A673 (cell line): ENCODE measurements around the gene SAPCD1. TPM values are rescaled to one million over a fixed set of nuclear protein-coding genes. Genes with fewer than 3 reads are reported as not detected.
"Not testable (repeated sequence)": the region's sequence is repeated elsewhere in the genome, so short reads cannot be mapped to it uniquely, and the experiment has no call there.

ENCODE experiments used
- BruUV-seq: library from RNA; stranded (reverse); fragments of 400-500 nt; replicated peaks from 2 replicates; lab custom pipeline; 2021; lab: Mats Ljungman, UMichigan
- CTCF ChIA-PET: fragments of 300-600 bp; sonication (Branson Sonifier 250); formaldehyde crosslinking; loops from one replicate; lab custom pipeline; 2022; ENCODE audit warnings: antibody characterized with exemption; lab: Charles Lee
- POLR2A ChIA-PET: fragments of 300-600 bp; sonication (Branson Sonifier 250); formaldehyde crosslinking; loops from one replicate; lab custom pipeline; 2022; ENCODE audit warnings: antibody characterized with exemption; ENCODE audit not compliant: low non-redundant PET; lab: Charles Lee
- DNase-seq: peaks from one replicate; pipeline ENCODE4 v3.0.0-alpha.2; 2015; ENCODE audit warnings: low spot score
- H3K27ac ChIP-seq: fragments of 200-600 bp; sonication (generic); 2 replicates; pipeline ENCODE4 v1.5.1; 2016; ENCODE audit warnings: mixed run types, low read depth, mild to moderate bottlenecking, mixed read lengths, antibody characterized with exemption, low read length; ENCODE audit not compliant: poor library complexity, severe bottlenecking
- H3K27me3 ChIP-seq: fragments of 200-600 bp; sonication (generic); replicated peaks from 2 replicates; pipeline ENCODE4 v1.6.1; 2017; ENCODE audit warnings: mixed run types, low read depth, mild to moderate bottlenecking, mixed read lengths, antibody characterized with exemption, low read length; ENCODE audit not compliant: insufficient read depth, poor library complexity
- H3K36me3 ChIP-seq: fragments of 200-600 bp; sonication (generic); 2 replicates; pipeline ENCODE4 v1.6.1; 2016; ENCODE audit warnings: mixed run types, mild to moderate bottlenecking, mixed read lengths, antibody characterized with exemption, low read length; ENCODE audit not compliant: insufficient read depth, poor library complexity, severe bottlenecking
- H3K4me1 ChIP-seq: fragments of 200-600 bp; sonication (generic); 2 replicates; pipeline ENCODE4 v1.6.1; 2017; ENCODE audit warnings: mixed run types, mild to moderate bottlenecking, mixed read lengths, antibody characterized with exemption, low read length; ENCODE audit not compliant: insufficient read depth, poor library complexity, severe bottlenecking
- H3K4me3 ChIP-seq: fragments of 200-600 bp; sonication (generic); 2 replicates; pipeline ENCODE4 v1.5.1; 2016; ENCODE audit warnings: low read depth, mixed run types, mild to moderate bottlenecking, mixed read lengths, low read length; ENCODE audit not compliant: poor library complexity, severe bottlenecking
- H3K9me3 ChIP-seq: fragments of 200-600 bp; sonication (generic); 2 replicates; pipeline ENCODE4 v1.6.1; 2016; ENCODE audit warnings: mixed run types, low read depth, mild to moderate bottlenecking, mixed read lengths, antibody characterized with exemption, low read length; ENCODE audit not compliant: poor library complexity, severe bottlenecking
- EZH2 ChIP-seq: fragments of 200-600 bp; sonication (generic); IDR thresholded peaks from 2 replicates; pipeline ENCODE4 v1.6.1; 2017; ENCODE audit warnings: borderline replicate concordance, low read depth, mild to moderate bottlenecking, mixed read lengths, antibody characterized with exemption, low read length; ENCODE audit not compliant: poor library complexity, severe bottlenecking
- intact Hi-C: fragments of 100-400 bp; cut with micrococcal nuclease; formaldehyde crosslinking; loops from one replicate; pipeline ENCODE4 v1.10.0; 2022; ENCODE audit not compliant: unreplicated experiment
- total RNA-seq: library from RNA; stranded (reverse); gene quantifications from 2 replicates; pipeline ENCODE4 v1.2.3, GENCODE V29; 2021
- TF ChIP-seq, protein P1 (sequence below): fragments of 300-800, 200-600 bp; sonication (generic); conservative IDR thresholded peaks from 2 replicates; pipeline ENCODE4 v1.5.1; 2017; ENCODE audit warnings: low read depth, mild to moderate bottlenecking, antibody characterized with exemption, low read length, moderate library complexity, mixed read lengths

The SAPCD1 gene
- total RNA-seq, 1 experiment from 2014 or later = 9.9 TPM

DNA sequence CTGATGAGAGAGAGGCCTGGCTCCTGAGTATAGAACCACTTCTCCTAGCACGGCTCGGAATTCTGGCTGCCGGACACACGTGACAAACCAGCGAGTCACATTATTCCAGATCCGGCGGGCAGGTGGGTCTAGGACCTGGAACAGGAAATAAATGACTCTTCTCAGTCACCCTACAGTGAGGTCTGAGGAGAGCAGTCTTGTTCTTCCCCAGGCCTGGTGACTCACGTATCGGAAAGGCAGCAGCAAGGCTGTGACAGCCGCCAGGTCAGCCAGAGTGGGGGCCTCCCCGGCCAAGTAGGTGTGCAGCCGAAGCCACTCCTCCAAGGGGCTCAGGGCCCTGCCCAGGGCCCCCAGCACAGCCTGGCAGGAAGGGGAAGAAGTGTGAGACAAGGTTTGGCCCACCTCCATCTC lies 30.3 kb downstream of the SAPCD1 start:
- no peaks in the 10 kb centered on the region for H3K9me3 ChIP-seq
- POLR2A ChIA-PET = no interaction called here
- H3K27ac ChIP-seq = peak overlapping the region; percentile 35
- H3K27me3 ChIP-seq = no peaks in the 10 kb centered on the region
- H3K4me3 ChIP-seq = no peak overlapping the region
- H3K4me1 ChIP-seq = peaks cover 11% of the 10 kb centered on the region
- BruUV-seq = no TSS peak
- no peak for TF ChIP-seq EZH2
- TF ChIP-seq, protein P1, sequence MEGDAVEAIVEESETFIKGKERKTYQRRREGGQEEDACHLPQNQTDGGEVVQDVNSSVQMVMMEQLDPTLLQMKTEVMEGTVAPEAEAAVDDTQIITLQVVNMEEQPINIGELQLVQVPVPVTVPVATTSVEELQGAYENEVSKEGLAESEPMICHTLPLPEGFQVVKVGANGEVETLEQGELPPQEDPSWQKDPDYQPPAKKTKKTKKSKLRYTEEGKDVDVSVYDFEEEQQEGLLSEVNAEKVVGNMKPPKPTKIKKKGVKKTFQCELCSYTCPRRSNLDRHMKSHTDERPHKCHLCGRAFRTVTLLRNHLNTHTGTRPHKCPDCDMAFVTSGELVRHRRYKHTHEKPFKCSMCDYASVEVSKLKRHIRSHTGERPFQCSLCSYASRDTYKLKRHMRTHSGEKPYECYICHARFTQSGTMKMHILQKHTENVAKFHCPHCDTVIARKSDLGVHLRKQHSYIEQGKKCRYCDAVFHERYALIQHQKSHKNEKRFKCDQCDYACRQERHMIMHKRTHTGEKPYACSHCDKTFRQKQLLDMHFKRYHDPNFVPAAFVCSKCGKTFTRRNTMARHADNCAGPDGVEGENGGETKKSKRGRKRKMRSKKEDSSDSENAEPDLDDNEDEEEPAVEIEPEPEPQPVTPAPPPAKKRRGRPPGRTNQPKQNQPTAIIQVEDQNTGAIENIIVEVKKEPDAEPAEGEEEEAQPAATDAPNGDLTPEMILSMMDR = no peak
- CTCF ChIA-PET = no interaction called here
- no peak for DNase-seq
- H3K36me3 ChIP-seq = peaks cover 59% of the 10 kb centered on the region
- intact Hi-C loops = loop anchor here (5.0 kb wide), 2 partner anchors 40 to 55 kb away; partner anchors contain the start of gene CLIC1

GRCh38 chr6:31793927-31794245 lies 31.4 kb downstream of the SAPCD1 start:
- CTCF ChIA-PET = interaction anchor here (0.6 kb wide), 1 partner anchor 133 kb away, joined by 4 read pairs; no protein-coding TSS in a partner anchor
- DNase-seq, H3K9me3 ChIP-seq, BruUV-seq, POLR2A ChIA-PET, H3K27me3 ChIP-seq: not testable (repeated sequence)
- peaks cover 60% of the 10 kb centered on the region for H3K36me3 ChIP-seq
- peak overlapping the region; percentile 84 for H3K4me3 ChIP-seq
- peak overlapping the region; percentile 99 for H3K27ac ChIP-seq
- intact Hi-C loops = loop anchor here (5.0 kb wide), 2 partner anchors 38 to 57 kb away; partner anchors contain the start of gene CLIC1
- peaks cover 11% of the 10 kb centered on the region for H3K4me1 ChIP-seq

- POLR2A ChIA-PET = no interaction called here
- intact Hi-C loops = loop anchor here (5.0 kb wide), 2 partner anchors 38 to 57 kb away; partner anchors contain the start of gene CLIC1
- H3K27ac ChIP-seq = peak overlapping the region; percentile 99
- BruUV-seq = TSS peak; percentile 90
- H3K36me3 ChIP-seq = peaks cover 55% of the 10 kb centered on the region
- H3K9me3 ChIP-seq = no peaks in the 10 kb centered on the region
- no peaks in the 10 kb centered on the region for H3K27me3 ChIP-seq
- CTCF ChIA-PET = no interaction called here
- peak; percentile 78 for DNase-seq
- TF ChIP-seq, protein P1 = no peak
- no peak for TF ChIP-seq EZH2
- peak overlapping the region; percentile 84 for H3K4me3 ChIP-seq
- peaks cover 11% of the 10 kb centered on the region for H3K4me1 ChIP-seq
Measured at GRCh38 chr6:31794294-31794865, 31.9 kb downstream of the SAPCD1 start.
